K562 (cell line): ENCODE results near the gene NXN. TPM values are rescaled to one million over a fixed set of nuclear protein-coding genes. Genes with fewer than 3 reads are reported as not detected.
"Not testable (repeated sequence)": the region's sequence is repeated elsewhere in the genome, so short reads cannot be mapped to it uniquely, and the experiment has no call there.

ENCODE experiments used
- ATAC-seq: fragments of 200-7000 bp; cut with Tn5 transposase; 3 replicates; pipeline ENCODE4 v1.9.1; 2020; ENCODE audit warnings: moderate library complexity
- BruUV-seq: library from RNA; stranded (reverse); fragments of 400-500 nt; replicated peaks from 2 replicates; lab custom pipeline; 2021; lab: Mats Ljungman, UMichigan
- CTCF ChIA-PET: fragments of 300-600 bp; formaldehyde crosslinking; extraction: SDS; loops from one replicate; lab custom pipeline; 2021; ENCODE audit warnings: low intra/inter-chr PET ratio; lab: Yijun Ruan, JAX
- POLR2A ChIA-PET: fragments of 300-600, 350-650 bp; sonication (Branson Sonifier 250); formaldehyde crosslinking; extraction: SDS; loops from one replicate; lab custom pipeline; 2021; ENCODE audit warnings: antibody characterized with exemption, inconsistent platforms; lab: Yijun Ruan, JAX
- DNase-seq, 4 experiments: peaks; one replicate each; pipeline versions ENCODE4 v3.0.0 to v3.0.0-alpha.2; 2011 to 2018; ENCODE audit warnings: low spot score in 3 of 4, mixed read lengths in 3 of 4; ENCODE audit errors: extremely low read depth in 1 of 4
- FAIRE-seq: peaks from 2 replicates; lab custom pipeline; 2011; peaks lifted over from hg19 to GRCh38; lab: Jason Lieb, UNC
- H2AFZ ChIP-seq: 2 replicates; pipeline ENCODE4 v1.6.0; 2011; ENCODE audit warnings: low read depth, low read length, control low read depth, inconsistent platforms
- H3K27ac ChIP-seq: fragments of 200-600 bp; 3 replicates; pipeline ENCODE4 v1.8.0; 2011; ENCODE audit warnings: low read depth, mild to moderate bottlenecking, control low read depth, inconsistent platforms, low read length, moderate library complexity, mixed read lengths; ENCODE audit errors: extremely low read depth
- H3K27me3 ChIP-seq, 2 experiments: fragments of 300-600 bp in 1 of 2; 2 replicates in 1 of 2; 3 replicates in 1 of 2; pipeline versions ENCODE4 v1.6.0 to v1.8.0; 2011; ENCODE audit warnings: inconsistent platforms in 2 of 2, low read length in 2 of 2, mild to moderate bottlenecking in 1 of 2, mixed read lengths in 1 of 2, moderate library complexity in 1 of 2; ENCODE audit not compliant: control insufficient read depth in 2 of 2, insufficient read depth in 2 of 2
- H3K36me3 ChIP-seq: fragments of 300-600 bp; 3 replicates; pipeline ENCODE4 v1.8.0; 2011; ENCODE audit warnings: mild to moderate bottlenecking, low read length, inconsistent platforms; ENCODE audit not compliant: control insufficient read depth, insufficient read depth
- H3K4me1 ChIP-seq, 2 experiments: fragments of 200-600 bp in 1 of 2; replicated peaks in 1 of 2; 2 replicates in 1 of 2; 3 replicates in 1 of 2; pipeline versions ENCODE4 v1.5.1 to v1.8.0; 2011; ENCODE audit warnings: inconsistent platforms in 2 of 2, low read length in 2 of 2, mild to moderate bottlenecking in 1 of 2, mixed read lengths in 1 of 2, moderate library complexity in 1 of 2; ENCODE audit not compliant: control insufficient read depth in 2 of 2, insufficient read depth in 2 of 2
- H3K4me2 ChIP-seq: 2 replicates; pipeline ENCODE4 v1.6.1; 2011; ENCODE audit warnings: low read length, control low read depth, inconsistent platforms, mixed read lengths; ENCODE audit not compliant: insufficient read depth
- H3K4me3 ChIP-seq: fragments of 200-600 bp; sonication (generic), shearing (Covaris generic); 2 replicates; pipeline ENCODE4 v1.5.1; 2016; ENCODE audit warnings: control low read depth, inconsistent platforms
- H3K79me2 ChIP-seq: fragments of 200-600 bp; 3 replicates; pipeline ENCODE4 v1.8.0; 2011; ENCODE audit warnings: low read length, inconsistent platforms; ENCODE audit not compliant: control insufficient read depth, insufficient read depth
- H3K9ac ChIP-seq, 2 experiments: 2 replicates each; pipeline versions ENCODE4 v1.6.0 to v1.6.1; 2011; ENCODE audit warnings: low read depth in 2 of 2, low read length in 2 of 2, control low read depth in 1 of 2, inconsistent platforms in 1 of 2, mild to moderate bottlenecking in 1 of 2, mixed read lengths in 1 of 2; ENCODE audit not compliant: insufficient read depth in 1 of 2
- H3K9me1 ChIP-seq: one replicate; pipeline ENCODE4 v1.6.0; 2011; ENCODE audit warnings: inconsistent platforms, mild to moderate bottlenecking, low read length, moderate library complexity; ENCODE audit not compliant: control insufficient read depth, insufficient read depth
- H3K9me3 ChIP-seq: replicated peaks from 2 replicates; pipeline ENCODE4 v1.5.1; 2011; ENCODE audit warnings: low read depth, low read length, inconsistent platforms; ENCODE audit not compliant: control insufficient read depth, insufficient read depth
- H4K20me1 ChIP-seq: replicated peaks from 2 replicates; pipeline ENCODE4 v1.6.1; 2011; ENCODE audit warnings: low read length, inconsistent platforms, mixed read lengths; ENCODE audit not compliant: control insufficient read depth, insufficient read depth
- CBX1 ChIP-seq: sonication (generic); IDR thresholded peaks from 2 replicates; pipeline ENCODE4 v1.6.1; 2016; ENCODE audit warnings: antibody characterized with exemption, low read depth, mild to moderate bottlenecking
- COPS2 ChIP-seq: fragments of 450-650 bp; conservative IDR thresholded peaks from 2 replicates; pipeline ENCODE4 v1.6.1; 2016; ENCODE audit warnings: mild to moderate bottlenecking, moderate library complexity
- ZNF280B ChIP-seq: fragments of 250-450 bp; sonication (Bioruptor Pico); IDR thresholded peaks from 2 replicates; pipeline ENCODE4 v1.5.1; 2021; ENCODE audit warnings: mild to moderate bottlenecking
- whole genome bisulfite sequencing: fragments of 100-300 bp; shearing (Covaris generic); methylation state at CpG from one replicate; pipeline ENCODE4 v1.1.6; 2016; ENCODE audit warnings: low coverage, mixed read lengths; ENCODE audit not compliant: insufficient coverage; ENCODE audit errors: missing lambda C conversion rate; 5-methylcytosine and 5-hydroxymethylcytosine counted together
- in situ Hi-C: fragments of 300-500 bp; cut with MboI; formaldehyde crosslinking; loops from 4 replicates; pipeline ENCODE4 v1.15.0; 2018; ENCODE audit warnings: inconsistent platforms, mixed read lengths
- intact Hi-C: fragments of 100-400 bp; cut with micrococcal nuclease; formaldehyde crosslinking; loops from 2 replicates; pipeline ENCODE4 v1.14.2; 2022
- polyA plus RNA-seq, 8 experiments: library from polyadenylated mRNA; depleted of rRNA in 4 of 8; stranded (reverse) in 5 of 8; unstranded in 3 of 8; fragments of >200 nt; fragmentation: Nextera tagmentation in 2 of 8; fragmentation: Illumina TruSeq in 1 of 8; extraction: Ambion mirVana in 2 of 8; extraction: Trizol in 1 of 8; gene quantifications; 2 replicates each; pipeline versions ENCODE4 v1.2.1 to v1.2.3, GENCODE V29; 2011 to 2014; ENCODE audit warnings: inconsistent platforms in 1 of 8, missing spikeins in 1 of 8
- total RNA-seq, 7 experiments: library from RNA; depleted of rRNA in 6 of 7; stranded (reverse); fragments of >200 nt in 6 of 7; fragmentation: Illumina TruSeq in 2 of 7; extraction: Trizol in 2 of 7; gene quantifications; 2 replicates each; pipeline versions ENCODE4 v1.2.1 to v1.2.3, GENCODE V29; 2011 to 2021; ENCODE audit warnings: low replicate concordance in 1 of 7
- TF ChIP-seq, protein P1 (sequence below), 2 experiments: fragments of 450-650 bp; IDR thresholded peaks; 2 replicates each; pipeline ENCODE4 v1.6.1; 2018; ENCODE audit warnings: mild to moderate bottlenecking in 2 of 2, low read depth in 1 of 2; ENCODE audit not compliant: partially characterized antibody in 2 of 2
- TF ChIP-seq, protein P2 (sequence below): sonication (generic); formaldehyde crosslinking; IDR thresholded peaks from 2 replicates; pipeline ENCODE4 v1.8.0; 2022; ENCODE audit warnings: mild to moderate bottlenecking, missing genetic modification reagents

The NXN gene
- total and polyA plus RNA-seq, 9 of the 15 experiments (the other 6 are each of a cell fraction or from before 2014, with no cell fraction given): 0.08 to 0.39 (median 0.29) TPM; not detected in 5

- TF ChIP-seq, protein P1, sequence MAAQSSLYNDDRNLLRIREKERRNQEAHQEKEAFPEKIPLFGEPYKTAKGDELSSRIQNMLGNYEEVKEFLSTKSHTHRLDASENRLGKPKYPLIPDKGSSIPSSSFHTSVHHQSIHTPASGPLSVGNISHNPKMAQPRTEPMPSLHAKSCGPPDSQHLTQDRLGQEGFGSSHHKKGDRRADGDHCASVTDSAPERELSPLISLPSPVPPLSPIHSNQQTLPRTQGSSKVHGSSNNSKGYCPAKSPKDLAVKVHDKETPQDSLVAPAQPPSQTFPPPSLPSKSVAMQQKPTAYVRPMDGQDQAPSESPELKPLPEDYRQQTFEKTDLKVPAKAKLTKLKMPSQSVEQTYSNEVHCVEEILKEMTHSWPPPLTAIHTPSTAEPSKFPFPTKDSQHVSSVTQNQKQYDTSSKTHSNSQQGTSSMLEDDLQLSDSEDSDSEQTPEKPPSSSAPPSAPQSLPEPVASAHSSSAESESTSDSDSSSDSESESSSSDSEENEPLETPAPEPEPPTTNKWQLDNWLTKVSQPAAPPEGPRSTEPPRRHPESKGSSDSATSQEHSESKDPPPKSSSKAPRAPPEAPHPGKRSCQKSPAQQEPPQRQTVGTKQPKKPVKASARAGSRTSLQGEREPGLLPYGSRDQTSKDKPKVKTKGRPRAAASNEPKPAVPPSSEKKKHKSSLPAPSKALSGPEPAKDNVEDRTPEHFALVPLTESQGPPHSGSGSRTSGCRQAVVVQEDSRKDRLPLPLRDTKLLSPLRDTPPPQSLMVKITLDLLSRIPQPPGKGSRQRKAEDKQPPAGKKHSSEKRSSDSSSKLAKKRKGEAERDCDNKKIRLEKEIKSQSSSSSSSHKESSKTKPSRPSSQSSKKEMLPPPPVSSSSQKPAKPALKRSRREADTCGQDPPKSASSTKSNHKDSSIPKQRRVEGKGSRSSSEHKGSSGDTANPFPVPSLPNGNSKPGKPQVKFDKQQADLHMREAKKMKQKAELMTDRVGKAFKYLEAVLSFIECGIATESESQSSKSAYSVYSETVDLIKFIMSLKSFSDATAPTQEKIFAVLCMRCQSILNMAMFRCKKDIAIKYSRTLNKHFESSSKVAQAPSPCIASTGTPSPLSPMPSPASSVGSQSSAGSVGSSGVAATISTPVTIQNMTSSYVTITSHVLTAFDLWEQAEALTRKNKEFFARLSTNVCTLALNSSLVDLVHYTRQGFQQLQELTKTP (IDR thresholded peaks at IDR 0.05; ENCODE audit: low read depth in 1 of 2, partially characterized antibody in 2 of 2): no peak
- TF ChIP-seq, protein P2, sequence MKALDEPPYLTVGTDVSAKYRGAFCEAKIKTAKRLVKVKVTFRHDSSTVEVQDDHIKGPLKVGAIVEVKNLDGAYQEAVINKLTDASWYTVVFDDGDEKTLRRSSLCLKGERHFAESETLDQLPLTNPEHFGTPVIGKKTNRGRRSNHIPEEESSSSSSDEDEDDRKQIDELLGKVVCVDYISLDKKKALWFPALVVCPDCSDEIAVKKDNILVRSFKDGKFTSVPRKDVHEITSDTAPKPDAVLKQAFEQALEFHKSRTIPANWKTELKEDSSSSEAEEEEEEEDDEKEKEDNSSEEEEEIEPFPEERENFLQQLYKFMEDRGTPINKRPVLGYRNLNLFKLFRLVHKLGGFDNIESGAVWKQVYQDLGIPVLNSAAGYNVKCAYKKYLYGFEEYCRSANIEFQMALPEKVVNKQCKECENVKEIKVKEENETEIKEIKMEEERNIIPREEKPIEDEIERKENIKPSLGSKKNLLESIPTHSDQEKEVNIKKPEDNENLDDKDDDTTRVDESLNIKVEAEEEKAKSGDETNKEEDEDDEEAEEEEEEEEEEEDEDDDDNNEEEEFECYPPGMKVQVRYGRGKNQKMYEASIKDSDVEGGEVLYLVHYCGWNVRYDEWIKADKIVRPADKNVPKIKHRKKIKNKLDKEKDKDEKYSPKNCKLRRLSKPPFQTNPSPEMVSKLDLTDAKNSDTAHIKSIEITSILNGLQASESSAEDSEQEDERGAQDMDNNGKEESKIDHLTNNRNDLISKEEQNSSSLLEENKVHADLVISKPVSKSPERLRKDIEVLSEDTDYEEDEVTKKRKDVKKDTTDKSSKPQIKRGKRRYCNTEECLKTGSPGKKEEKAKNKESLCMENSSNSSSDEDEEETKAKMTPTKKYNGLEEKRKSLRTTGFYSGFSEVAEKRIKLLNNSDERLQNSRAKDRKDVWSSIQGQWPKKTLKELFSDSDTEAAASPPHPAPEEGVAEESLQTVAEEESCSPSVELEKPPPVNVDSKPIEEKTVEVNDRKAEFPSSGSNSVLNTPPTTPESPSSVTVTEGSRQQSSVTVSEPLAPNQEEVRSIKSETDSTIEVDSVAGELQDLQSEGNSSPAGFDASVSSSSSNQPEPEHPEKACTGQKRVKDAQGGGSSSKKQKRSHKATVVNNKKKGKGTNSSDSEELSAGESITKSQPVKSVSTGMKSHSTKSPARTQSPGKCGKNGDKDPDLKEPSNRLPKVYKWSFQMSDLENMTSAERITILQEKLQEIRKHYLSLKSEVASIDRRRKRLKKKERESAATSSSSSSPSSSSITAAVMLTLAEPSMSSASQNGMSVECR (CRISPR knock-in tag): no peak
- no peak for TF ChIP-seq ZNF280B (CRISPR knock-in tag)
- no peak for TF ChIP-seq COPS2
- no peak for TF ChIP-seq CBX1
These were observed 6.5 kb downstream of the NXN start (continued) for GRCh38 chr17:973053-973452.

DNA sequence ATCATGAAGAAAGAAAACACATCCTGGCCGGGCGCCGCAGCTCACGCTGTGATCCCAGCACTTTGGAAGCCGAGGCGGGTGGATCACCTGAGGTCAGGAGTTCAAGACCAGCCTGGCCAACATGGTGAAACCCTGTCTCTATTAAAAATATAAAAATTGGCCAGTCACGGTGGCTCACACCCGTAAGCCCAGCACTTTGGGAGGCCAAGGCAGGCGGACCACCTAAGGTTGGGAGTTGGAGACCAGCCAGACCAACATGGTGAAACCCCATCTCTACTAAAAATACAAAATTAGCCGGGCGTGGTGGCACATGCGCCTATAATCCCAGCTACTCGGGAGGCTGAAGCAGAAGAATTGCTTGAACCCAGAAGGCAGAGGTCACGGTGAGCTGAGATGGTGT is 7.7 kb downstream of the NXN start:
- DNase-seq, FAIRE-seq, H3K36me3 ChIP-seq, CTCF ChIA-PET, H3K79me2 ChIP-seq, H3K4me3 ChIP-seq, H3K9ac ChIP-seq, H2AFZ ChIP-seq, H3K9me1 ChIP-seq, H4K20me1 ChIP-seq, H3K27ac ChIP-seq, BruUV-seq, intact Hi-C loops, H3K4me1 ChIP-seq, H3K4me2 ChIP-seq, ATAC-seq, H3K9me3 ChIP-seq, POLR2A ChIA-PET: not testable (repeated sequence)
- in situ Hi-C loops: loop anchor here (10.0 kb wide), 1 partner anchor 87 kb away; no protein-coding TSS in a partner anchor
- peaks cover 11 to 50% of the 10 kb centered on the region in 2 experiments; a peak in 4 of 5 replicates for H3K27me3 ChIP-seq
- WGBS: 7% methylated on average over 11 of the region's 14 CpGs
